GM19099 (cell line): ENCODE data around the gene ALDH18A1.

Source experiments
- POLR2A ChIP-seq: IDR thresholded peaks from 3 replicates; pipeline ENCODE4 v1.6.1; 2011; ENCODE audit warnings: low read depth; ENCODE audit not compliant: insufficient read length; ENCODE audit errors: extremely low read depth

Gene ALDH18A1

GRCh38 chr10:95616446-95616845, 40.1 kb downstream of the ALDH18A1 start:
- no peak for TF ChIP-seq POLR2A

- no peak for TF ChIP-seq POLR2A
Measured at GRCh38 chr10:95613330-95613729, 43.2 kb downstream of the ALDH18A1 start.

- no peak for TF ChIP-seq POLR2A
Measured at GRCh38 chr10:95610727-95611126, 45.8 kb downstream of the ALDH18A1 start.

GRCh38 chr10:95606922-95607321, 49.6 kb downstream of the ALDH18A1 start:
- no peak for TF ChIP-seq POLR2A

- no peak for TF ChIP-seq POLR2A
Measured at GRCh38 chr10:95605163-95605562, 51.3 kb downstream of the ALDH18A1 start.

GRCh38 chr10:95604630-95605029, 51.9 kb downstream of the ALDH18A1 start:
- TF ChIP-seq POLR2A, result no peak

- no peak for TF ChIP-seq POLR2A
Measured at GRCh38 chr10:95602382-95602781, 54.1 kb downstream of the ALDH18A1 start.

- no peak for TF ChIP-seq POLR2A
Measured at GRCh38 chr10:95601116-95601719, 55.3 kb downstream of the ALDH18A1 start.

GRCh38 chr10:95600158-95600557, 56.4 kb downstream of the ALDH18A1 start:
- no peak for TF ChIP-seq POLR2A

- TF ChIP-seq POLR2A, result no peak
Measured at GRCh38 chr10:95597788-95598187, 58.7 kb downstream of the ALDH18A1 start.

GRCh38 chr10:95588025-95588424, 68.5 kb downstream of the ALDH18A1 start:
- TF ChIP-seq POLR2A, result no peak

GRCh38 chr10:95579835-95580535, 76.5 kb downstream of the ALDH18A1 start:
- no peak for TF ChIP-seq POLR2A

- TF ChIP-seq POLR2A, result no peak
Measured at GRCh38 chr10:95579292-95579691, 77.2 kb downstream of the ALDH18A1 start.

GRCh38 chr10:95578619-95579018, 77.9 kb downstream of the ALDH18A1 start:
- TF ChIP-seq POLR2A, result no peak

- TF ChIP-seq POLR2A, result no peak
Measured at GRCh38 chr10:95574649-95575365, 81.7 kb downstream of the ALDH18A1 start.
